T-helper 9 cell (primary cell): ENCODE results near the gene SHMT2.

Experiments
- DNase-seq: peaks from one replicate; pipeline ENCODE4 v3.0.0-alpha.2; 2020

Gene SHMT2

GRCh38 chr12:57229046-57229633 is 371 bp upstream of the SHMT2 start:
- no peak for DNase-seq

- no peak for DNase-seq
Observed at GRCh38 chr12:57230381-57231155, 1.1 kb downstream of the SHMT2 start.

DNA sequence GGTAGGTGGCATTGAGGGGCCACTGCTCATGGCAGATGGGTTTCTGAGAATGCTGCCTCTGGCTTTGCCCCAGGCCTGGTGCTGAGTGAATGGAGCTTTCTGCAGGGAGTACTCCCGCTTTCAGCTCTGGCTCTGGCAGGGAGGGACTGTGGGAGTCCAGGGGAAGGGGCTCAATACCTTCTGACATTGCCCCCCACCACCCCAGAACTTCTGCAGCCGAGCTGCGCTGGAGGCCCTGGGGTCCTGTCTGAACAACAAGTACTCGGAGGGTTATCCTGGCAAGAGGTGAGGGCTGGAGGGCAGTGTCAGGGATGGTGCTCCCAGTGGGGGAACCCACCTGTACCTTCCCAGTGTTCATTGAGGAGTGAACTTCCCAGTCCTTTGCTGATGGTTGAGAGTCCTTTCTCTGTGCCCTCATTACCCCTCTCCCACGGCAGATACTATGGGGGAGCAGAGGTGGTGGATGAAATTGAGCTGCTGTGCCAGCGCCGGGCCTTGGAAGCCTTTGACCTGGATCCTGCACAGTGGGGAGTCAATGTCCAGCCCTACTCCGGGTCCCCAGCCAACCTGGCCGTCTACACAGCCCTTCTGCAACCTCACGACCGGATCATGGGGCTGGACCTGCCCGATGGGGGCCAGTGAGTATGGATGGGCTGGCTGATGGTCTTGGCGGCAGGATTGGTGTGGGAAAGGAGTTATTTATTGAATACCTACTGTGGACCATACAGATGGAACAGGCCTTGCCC is 1.9 kb downstream of the SHMT2 start:
- no peak for DNase-seq

DNA sequence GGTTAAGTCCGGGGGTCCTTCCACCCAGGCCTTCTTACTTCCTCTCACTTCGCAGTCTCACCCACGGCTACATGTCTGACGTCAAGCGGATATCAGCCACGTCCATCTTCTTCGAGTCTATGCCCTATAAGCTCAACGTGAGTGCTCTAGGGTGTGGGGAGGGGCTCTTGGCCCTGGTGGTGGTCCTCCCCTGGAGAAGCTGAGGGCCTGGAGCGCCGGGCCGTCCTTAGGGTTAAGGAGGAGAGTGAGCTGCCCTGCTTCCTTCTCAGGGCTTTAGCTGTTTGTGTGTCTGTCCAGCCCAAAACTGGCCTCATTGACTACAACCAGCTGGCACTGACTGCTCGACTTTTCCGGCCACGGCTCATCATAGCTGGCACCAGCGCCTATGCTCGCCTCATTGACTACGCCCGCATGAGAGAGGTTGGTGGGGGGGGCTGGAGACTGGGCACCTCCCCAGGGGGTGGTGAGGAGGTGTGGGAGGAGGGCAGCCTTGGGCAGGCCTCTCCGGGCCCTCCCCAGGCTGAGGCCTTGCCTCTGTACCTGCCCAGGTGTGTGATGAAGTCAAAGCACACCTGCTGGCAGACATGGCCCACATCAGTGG is 2.7 kb downstream of the SHMT2 start:
- DNase-seq = no peak

- no peak for DNase-seq
Observed at GRCh38 chr12:57233357-57234232, 4.1 kb downstream of the SHMT2 start.

DNA sequence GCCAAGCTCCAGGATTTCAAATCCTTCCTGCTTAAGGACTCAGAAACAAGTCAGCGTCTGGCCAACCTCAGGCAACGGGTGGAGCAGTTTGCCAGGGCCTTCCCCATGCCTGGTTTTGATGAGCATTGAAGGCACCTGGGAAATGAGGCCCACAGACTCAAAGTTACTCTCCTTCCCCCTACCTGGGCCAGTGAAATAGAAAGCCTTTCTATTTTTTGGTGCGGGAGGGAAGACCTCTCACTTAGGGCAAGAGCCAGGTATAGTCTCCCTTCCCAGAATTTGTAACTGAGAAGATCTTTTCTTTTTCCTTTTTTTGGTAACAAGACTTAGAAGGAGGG is 4.7 kb downstream of the SHMT2 start:
- no peak for DNase-seq

- DNase-seq = no peak
Observed at GRCh38 chr12:57234571-57235016, 5.1 kb downstream of the SHMT2 start.

DNA sequence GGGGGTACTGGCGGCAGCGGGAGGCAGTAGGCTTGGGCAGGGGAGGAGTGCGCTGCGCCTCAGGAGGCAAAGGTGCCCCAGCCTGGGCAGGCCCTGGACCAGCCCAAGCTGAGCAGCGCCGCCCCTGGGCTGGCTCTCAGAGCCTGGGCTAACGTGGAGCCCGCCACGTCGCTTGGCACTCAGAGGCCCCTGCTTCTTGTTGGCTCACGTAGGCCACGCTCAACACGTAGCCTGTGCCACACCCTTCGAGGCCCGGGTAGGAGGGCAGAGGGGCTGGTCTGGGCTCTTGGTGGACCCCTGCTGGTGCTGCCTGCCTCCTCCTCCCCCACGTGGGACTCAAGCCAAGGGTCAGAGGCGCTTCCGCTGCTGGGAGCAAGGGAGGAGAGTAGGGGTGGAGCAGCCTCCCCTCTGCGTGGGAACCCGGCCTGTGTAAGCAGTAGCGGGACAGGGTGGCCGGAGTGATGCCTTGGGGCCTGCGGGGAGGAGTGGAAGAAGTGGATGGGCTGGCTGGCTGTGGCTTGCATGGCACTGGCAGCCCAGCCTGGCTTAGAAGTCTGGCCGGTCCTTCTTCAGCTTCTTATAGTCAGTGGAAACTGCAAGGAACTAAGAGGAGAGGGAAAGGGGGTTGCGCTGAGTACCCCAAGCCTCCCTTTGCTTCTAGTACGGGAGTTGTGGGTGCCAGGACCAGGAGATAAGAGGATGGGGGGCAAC is 5.7 kb downstream of the SHMT2 start:
- no peak for DNase-seq

DNA sequence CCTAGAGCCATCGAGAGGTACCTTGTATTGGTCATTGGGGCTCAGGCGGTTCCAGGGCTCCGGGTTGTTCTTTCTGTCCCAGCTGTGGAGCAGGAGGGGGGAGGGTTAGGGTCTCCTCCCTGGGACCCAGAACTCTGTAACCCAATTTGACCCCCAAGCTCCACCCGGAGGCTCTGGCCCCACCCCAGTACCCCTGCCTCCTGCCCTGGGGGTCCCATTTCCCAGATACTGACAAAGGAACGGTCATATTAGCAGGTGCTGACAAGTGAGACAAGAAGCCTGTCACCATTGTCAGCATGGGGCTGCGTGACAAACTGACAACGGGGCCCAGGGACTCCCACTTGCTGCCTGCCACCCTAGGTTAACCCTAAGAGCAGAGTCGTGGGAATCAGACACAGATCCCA is 6.2 kb downstream of the SHMT2 start:
- DNase-seq = no peak

- DNase-seq = no peak
Observed at GRCh38 chr12:57236201-57236924, 6.9 kb downstream of the SHMT2 start.

DNA sequence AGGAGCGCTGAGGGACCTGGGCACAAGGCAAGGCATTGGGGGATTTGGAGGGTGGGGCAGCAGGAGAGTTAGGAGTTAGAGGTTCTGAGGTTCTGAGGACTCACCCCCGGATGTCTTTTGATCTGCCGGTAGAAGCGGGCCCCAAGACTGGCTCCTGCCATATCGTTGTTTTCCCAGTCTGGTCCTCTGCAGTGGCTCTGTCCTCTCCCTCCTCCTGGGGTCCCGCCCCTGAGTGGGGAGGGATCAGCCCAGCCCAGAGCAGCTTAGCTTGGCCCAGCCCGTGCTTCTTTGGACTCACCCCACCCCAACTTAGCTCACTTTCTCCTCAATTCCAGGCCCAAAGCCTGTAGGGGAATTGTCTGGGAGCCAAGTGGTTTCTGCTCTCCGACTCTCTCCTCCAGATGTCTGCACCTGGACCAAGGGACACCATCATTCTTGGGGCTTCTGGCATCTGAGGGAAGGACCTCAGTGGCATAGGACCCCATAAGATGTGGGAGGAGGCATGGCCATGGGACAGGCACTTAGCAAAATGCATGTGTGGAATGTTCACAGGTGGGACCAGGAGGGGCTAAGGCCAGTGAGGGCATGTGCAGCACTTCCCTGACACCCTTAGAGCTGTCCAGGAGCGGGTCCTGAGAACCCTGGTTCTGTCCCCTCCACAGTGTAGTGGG is 7.5 kb downstream of the SHMT2 start:
- DNase-seq = no peak

DNA sequence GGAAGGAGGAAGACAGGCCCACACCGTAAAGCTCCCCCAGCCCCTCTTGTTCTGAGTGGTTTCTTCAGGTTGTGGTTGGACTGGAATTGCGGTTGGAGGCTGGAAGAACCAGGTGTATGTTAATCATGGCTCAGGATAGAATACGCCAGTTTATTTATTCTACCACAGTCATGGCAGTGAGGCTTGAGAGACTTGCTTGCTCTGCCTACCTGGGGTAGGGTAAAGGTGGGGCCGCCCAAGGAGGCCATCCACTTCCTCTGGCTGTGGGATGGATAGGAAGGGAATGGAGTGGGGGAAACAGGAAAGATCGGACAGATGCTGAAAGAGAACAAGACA is 8.1 kb downstream of the SHMT2 start:
- DNase-seq = no peak

- DNase-seq = peak; percentile 29
Observed at GRCh38 chr12:57237932-57238853, 8.7 kb downstream of the SHMT2 start.

DNA sequence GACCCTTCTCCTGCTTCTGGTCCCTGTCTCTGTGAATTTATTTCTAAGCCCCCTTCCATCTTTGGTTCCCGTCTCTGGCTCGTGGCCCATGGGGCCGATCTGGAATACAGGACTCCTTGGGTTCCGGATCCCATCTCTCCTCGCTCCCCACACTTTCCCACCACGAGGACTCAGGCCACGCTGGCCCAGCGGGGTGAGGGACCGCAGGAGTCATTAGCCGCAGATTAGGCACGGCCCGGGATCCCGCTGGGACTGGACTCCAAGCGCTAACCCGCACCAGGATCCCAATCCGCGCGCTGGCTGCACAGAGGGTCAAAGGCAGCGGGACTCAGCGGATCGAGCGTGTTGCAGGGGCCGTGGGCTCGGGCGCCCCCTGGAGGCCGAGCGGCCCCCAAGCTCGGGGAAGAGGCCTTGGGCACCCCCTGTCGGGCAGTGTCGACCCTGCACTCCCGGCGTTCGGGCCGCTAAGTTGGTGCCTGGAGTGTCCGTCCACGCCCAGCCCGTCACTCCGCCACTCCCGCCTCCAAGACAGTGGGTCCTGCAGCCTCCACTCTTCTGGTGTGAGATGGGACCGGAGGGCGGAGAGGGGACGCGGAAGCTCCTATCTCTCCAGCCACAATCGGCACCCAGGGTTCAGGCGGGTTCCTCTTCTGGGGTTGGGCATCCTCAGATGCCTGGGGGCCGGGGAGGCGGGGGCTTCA is 9.5 kb downstream of the SHMT2 start:
- DNase-seq = peak; percentile 88

DNA sequence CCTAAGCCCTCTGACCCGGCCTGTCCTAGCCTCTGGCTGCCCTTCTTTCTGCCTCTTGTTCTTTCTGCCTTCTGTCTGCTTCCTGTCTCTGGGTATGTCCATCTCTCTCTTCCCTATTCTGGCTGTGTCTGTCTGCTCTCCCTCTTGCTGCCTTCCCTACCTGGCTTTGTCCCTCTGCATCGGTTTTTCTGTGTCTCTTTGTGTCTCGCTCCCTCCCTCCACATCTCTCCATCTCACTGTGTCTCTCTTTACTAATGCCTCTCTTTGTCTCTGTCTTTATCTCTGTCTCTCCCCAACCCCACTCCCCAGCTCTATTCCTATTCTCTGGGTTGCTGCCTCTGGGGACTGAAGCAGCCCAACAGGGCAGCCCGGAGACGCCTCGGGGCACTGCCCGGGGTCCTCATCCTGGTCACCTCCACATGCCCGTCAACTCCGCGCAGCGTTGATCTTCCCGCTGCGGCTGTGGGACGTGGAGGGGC is 10.1 kb downstream of the SHMT2 start:
- no peak for DNase-seq

GRCh38 chr12:57240066-57240921 is 10.8 kb downstream of the SHMT2 start:
- DNase-seq = peak; percentile 58

GRCh38 chr12:57240926-57241401 is 11.5 kb downstream of the SHMT2 start:
- DNase-seq = no peak
